LHCN-M2 (cell line): ENCODE measurements around the gene MAP3K15. TPM values are rescaled to one million over a fixed set of nuclear protein-coding genes. Genes with fewer than 3 reads are reported as not detected.
A peak's percentile ranks its signal among the peaks of the same experiment; 100 is the strongest.
"Not testable (repeated sequence)": the region's sequence is repeated elsewhere in the genome, so short reads cannot be mapped to it uniquely, and the experiment has no call there.

Source experiments
- DNase-seq: peaks from one replicate; pipeline ENCODE4 v3.0.0-alpha.2; 2012; ENCODE audit warnings: low read depth
- total RNA-seq: library from RNA; depleted of rRNA; stranded (reverse); fragments of >200 nt; gene quantifications from 2 replicates; pipeline ENCODE4 v1.2.3, GENCODE V29; 2014

Gene MAP3K15
- total RNA-seq, 1 experiment from 2014 or later = not detected

GRCh38 chrX:19540076-19540475 lies 24.8 kb upstream of the MAP3K15 start:
- DNase-seq = no peak

- no peak for DNase-seq
Observed at GRCh38 chrX:19539665-19540064, 24.4 kb upstream of the MAP3K15 start.

- peak; percentile 54 for DNase-seq
Observed at GRCh38 chrX:19535476-19535875, 20.2 kb upstream of the MAP3K15 start.

GRCh38 chrX:19532709-19533108 lies 17.4 kb upstream of the MAP3K15 start:
- DNase-seq = no peak

GRCh38 chrX:19517965-19518364 lies 2.7 kb upstream of the MAP3K15 start:
- DNase-seq = no peak

- no peak for DNase-seq
Observed at GRCh38 chrX:19515615-19516105, 352 bp upstream of the MAP3K15 start.

GRCh38 chrX:19513383-19513782 lies 1.9 kb downstream of the MAP3K15 start:
- peak; percentile 2 for DNase-seq

GRCh38 chrX:19512961-19513360 lies 2.3 kb downstream of the MAP3K15 start:
- no peak for DNase-seq

GRCh38 chrX:19512359-19512758 lies 2.9 kb downstream of the MAP3K15 start:
- DNase-seq = no peak

GRCh38 chrX:19511796-19512195 lies 3.5 kb downstream of the MAP3K15 start:
- DNase-seq = not testable (repeated sequence)

GRCh38 chrX:19496711-19497110 lies 18.6 kb downstream of the MAP3K15 start:
- no peak for DNase-seq

- DNase-seq = no peak
Observed at GRCh38 chrX:19487520-19488200, 27.6 kb downstream of the MAP3K15 start.

GRCh38 chrX:19479458-19479857 lies 35.9 kb downstream of the MAP3K15 start:
- DNase-seq = no peak

- not testable (repeated sequence) for DNase-seq
Observed at GRCh38 chrX:19468383-19468782, 46.9 kb downstream of the MAP3K15 start.

GRCh38 chrX:19462879-19463278 lies 52.4 kb downstream of the MAP3K15 start:
- DNase-seq = no peak

- no peak for DNase-seq
Observed at GRCh38 chrX:19462231-19462630, 53.1 kb downstream of the MAP3K15 start.

GRCh38 chrX:19457662-19458061 lies 57.6 kb downstream of the MAP3K15 start:
- DNase-seq = no peak

GRCh38 chrX:19448077-19448476 lies 67.2 kb downstream of the MAP3K15 start:
- no peak for DNase-seq

GRCh38 chrX:19446397-19446796 lies 68.9 kb downstream of the MAP3K15 start:
- no peak for DNase-seq

GRCh38 chrX:19445772-19446171 lies 69.5 kb downstream of the MAP3K15 start:
- not testable (repeated sequence) for DNase-seq

GRCh38 chrX:19443869-19444526 lies 71.3 kb downstream of the MAP3K15 start:
- no peak for DNase-seq

- DNase-seq = peak; percentile 44
Observed at GRCh38 chrX:19440713-19441112, 74.6 kb downstream of the MAP3K15 start.

- not testable (repeated sequence) for DNase-seq
Observed at GRCh38 chrX:19422661-19423060, 92.6 kb downstream of the MAP3K15 start.
